ENCODE data around the gene RBM19.
A peak's percentile ranks its signal among the peaks of the same experiment; 100 is the strongest.
"Not testable (repeated sequence)": the region's sequence is repeated elsewhere in the genome, so short reads cannot be mapped to it uniquely, and the experiment has no call there.

The RBM19 gene

GRCh38 chr12:113924341-113924740, 41.8 kb downstream of the RBM19 start:
- DNase-seq = no peak

GRCh38 chr12:113923251-113923650, 42.9 kb downstream of the RBM19 start:
- DNase-seq = no peak

- no peak for DNase-seq
Observed at GRCh38 chr12:113921430-113921829, 44.7 kb downstream of the RBM19 start.

GRCh38 chr12:113919791-113920190, 46.3 kb downstream of the RBM19 start:
- no peak for DNase-seq

- no peak for DNase-seq
Observed at GRCh38 chr12:113918306-113918705, 47.8 kb downstream of the RBM19 start.

- no peak for DNase-seq
Observed at GRCh38 chr12:113917393-113917792, 48.7 kb downstream of the RBM19 start.

GRCh38 chr12:113914806-113915205, 51.3 kb downstream of the RBM19 start:
- no peak for DNase-seq

- no peak for DNase-seq
Observed at GRCh38 chr12:113914176-113914575, 51.9 kb downstream of the RBM19 start.

GRCh38 chr12:113912760-113913329, 53.3 kb downstream of the RBM19 start:
- DNase-seq = peak; percentile 80

GRCh38 chr12:113911971-113912759, 54.0 kb downstream of the RBM19 start:
- no peak for DNase-seq

GRCh38 chr12:113910751-113911272, 55.3 kb downstream of the RBM19 start:
- DNase-seq = no peak

- no peak for DNase-seq
Observed at GRCh38 chr12:113909776-113910420, 56.2 kb downstream of the RBM19 start.

- DNase-seq = no peak
Observed at GRCh38 chr12:113908584-113909100, 57.5 kb downstream of the RBM19 start.

- no peak for DNase-seq
Observed at GRCh38 chr12:113907446-113908180, 58.5 kb downstream of the RBM19 start.

- no peak for DNase-seq
Observed at GRCh38 chr12:113906411-113907200, 59.5 kb downstream of the RBM19 start.

GRCh38 chr12:113905829-113906228, 60.3 kb downstream of the RBM19 start:
- DNase-seq = no peak

GRCh38 chr12:113903381-113903863, 62.7 kb downstream of the RBM19 start:
- DNase-seq = no peak

GRCh38 chr12:113901319-113901718, 64.8 kb downstream of the RBM19 start:
- not testable (repeated sequence) for DNase-seq

- no peak for DNase-seq
Observed at GRCh38 chr12:113900716-113901115, 65.4 kb downstream of the RBM19 start.

- DNase-seq = no peak
Observed at GRCh38 chr12:113899561-113900471, 66.3 kb downstream of the RBM19 start.

Data from NCI-H82 (cell line).